ENCODE results near the gene GYG1. TPM values are rescaled to one million over a fixed set of nuclear protein-coding genes. Genes with fewer than 3 reads are reported as not detected.

GYG1 gene
- total RNA-seq, 1 experiment from 2014 or later = 18.9 TPM

- H3K4me2 ChIP-seq (ENCODE audit: low read depth, low read length, poor library complexity, severe bottlenecking) = no peak overlapping the region
- H3K27ac ChIP-seq (ENCODE audit: low read length) = no peak overlapping the region
- H3K4me3 ChIP-seq (ENCODE audit: low read length) = no peak overlapping the region
- peaks cover 4% of the 10 kb centered on the region; the same call in 1 of the 2 replicates for H3K36me3 ChIP-seq (ENCODE audit: insufficient read depth, low read length)
- no peaks in the 10 kb centered on the region for H3K79me2 ChIP-seq (ENCODE audit: low read length)
- H3K9me3 ChIP-seq (ENCODE audit: low read length) = no peaks in the 10 kb centered on the region
- no peak for DNase-seq
- H4K20me1 ChIP-seq (ENCODE audit: insufficient read depth, low read depth, low read length) = peaks cover 4% of the 10 kb centered on the region
- H3K9me2 ChIP-seq (replicated peaks; ENCODE audit: insufficient read depth, low read length) = no peaks in the 10 kb centered on the region
- no peak overlapping the region for H2AFZ ChIP-seq (ENCODE audit: low read length)
- H3K9ac ChIP-seq (ENCODE audit: low read length) = no peak overlapping the region
- no peaks in the 10 kb centered on the region for H3K27me3 ChIP-seq (ENCODE audit: low read length)
- H3K4me1 ChIP-seq (ENCODE audit: low read length) = peaks cover 20% of the 10 kb centered on the region
These were observed 13.3 kb downstream of the GYG1 start for GRCh38 chr3:149004622-149005021.

DNA sequence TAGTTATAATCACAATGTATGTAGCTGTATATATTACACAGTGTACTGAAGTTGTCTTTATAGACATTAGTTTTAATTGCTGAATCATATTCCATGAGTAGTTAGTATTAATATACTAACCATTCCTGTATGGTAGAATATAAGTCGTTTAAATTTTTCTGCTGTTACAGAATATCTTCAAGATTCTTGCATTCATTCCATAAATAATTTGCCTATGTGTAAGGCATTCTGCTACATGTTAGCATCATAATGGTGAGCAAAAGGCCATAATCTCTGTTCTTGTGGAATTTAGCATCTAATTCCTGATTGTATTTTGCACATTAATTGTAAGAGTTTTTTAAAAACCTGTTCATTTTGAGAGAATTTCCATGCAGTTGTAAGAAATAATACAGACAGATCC lies 14.1 kb downstream of the GYG1 start:
- no peak overlapping the region for H3K4me2 ChIP-seq (ENCODE audit: low read depth, low read length, poor library complexity, severe bottlenecking)
- H3K9me3 ChIP-seq (ENCODE audit: low read length) = no peaks in the 10 kb centered on the region
- H3K4me1 ChIP-seq (ENCODE audit: low read length) = peaks cover 20% of the 10 kb centered on the region
- no peak overlapping the region for H3K27ac ChIP-seq (ENCODE audit: low read length)
- no peaks in the 10 kb centered on the region for H3K79me2 ChIP-seq (ENCODE audit: low read length)
- DNase-seq = no peak
- H4K20me1 ChIP-seq (ENCODE audit: insufficient read depth, low read depth, low read length) = peaks cover 4% of the 10 kb centered on the region
- H3K9ac ChIP-seq (ENCODE audit: low read length) = no peak overlapping the region
- no peaks in the 10 kb centered on the region for H3K9me2 ChIP-seq (replicated peaks; ENCODE audit: insufficient read depth, low read length)
- H3K36me3 ChIP-seq (ENCODE audit: insufficient read depth, low read length) = peaks cover 3% of the 10 kb centered on the region; the same call in 1 of the 2 replicates
- H2AFZ ChIP-seq (ENCODE audit: low read length) = no peak overlapping the region
- no peak overlapping the region for H3K4me3 ChIP-seq (ENCODE audit: low read length)
- no peaks in the 10 kb centered on the region for H3K27me3 ChIP-seq (ENCODE audit: low read length)

- H2AFZ ChIP-seq (ENCODE audit: low read length) = no peak overlapping the region
- no peak for DNase-seq
- H3K4me3 ChIP-seq (ENCODE audit: low read length) = no peak overlapping the region
- no peak overlapping the region for H3K27ac ChIP-seq (ENCODE audit: low read length)
- no peak overlapping the region for H3K9ac ChIP-seq (ENCODE audit: low read length)
- no peaks in the 10 kb centered on the region for H3K36me3 ChIP-seq (ENCODE audit: insufficient read depth, low read length)
- no peak overlapping the region for H3K4me2 ChIP-seq (ENCODE audit: low read depth, low read length, poor library complexity, severe bottlenecking)
- H3K79me2 ChIP-seq (ENCODE audit: low read length) = no peaks in the 10 kb centered on the region
- H3K9me2 ChIP-seq (replicated peaks; ENCODE audit: insufficient read depth, low read length) = no peaks in the 10 kb centered on the region
- H3K9me3 ChIP-seq (ENCODE audit: low read length) = no peaks in the 10 kb centered on the region
- peaks cover 4% of the 10 kb centered on the region for H4K20me1 ChIP-seq (ENCODE audit: insufficient read depth, low read depth, low read length)
- peaks cover 20% of the 10 kb centered on the region for H3K4me1 ChIP-seq (ENCODE audit: low read length)
- no peaks in the 10 kb centered on the region for H3K27me3 ChIP-seq (ENCODE audit: low read length)
These were observed 16.4 kb downstream of the GYG1 start for GRCh38 chr3:149007567-149008257.

DNA sequence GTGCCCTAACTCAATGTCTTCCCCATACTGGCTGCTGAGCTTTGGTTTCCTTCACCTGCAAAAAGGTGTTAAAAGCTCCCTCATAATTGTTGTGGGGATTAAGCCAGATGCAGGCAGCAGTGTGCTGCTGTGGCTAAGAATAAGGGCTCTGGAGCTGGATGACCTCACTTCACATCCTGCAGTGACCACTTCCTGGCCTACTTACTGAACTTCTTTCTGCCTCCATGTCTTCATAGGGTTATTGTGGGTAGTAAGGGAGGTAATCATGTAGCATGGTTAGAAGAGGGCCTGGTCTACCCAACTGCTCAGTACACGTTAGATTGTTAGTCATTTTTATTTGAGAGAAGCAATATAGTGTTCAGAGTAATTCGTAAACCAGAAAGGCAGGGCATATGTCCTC lies 18.4 kb downstream of the GYG1 start:
- H3K4me2 ChIP-seq (ENCODE audit: low read depth, low read length, poor library complexity, severe bottlenecking) = no peak overlapping the region
- H3K27ac ChIP-seq (ENCODE audit: low read length) = no peak overlapping the region
- H3K36me3 ChIP-seq (ENCODE audit: insufficient read depth, low read length) = no peaks in the 10 kb centered on the region

DNA sequence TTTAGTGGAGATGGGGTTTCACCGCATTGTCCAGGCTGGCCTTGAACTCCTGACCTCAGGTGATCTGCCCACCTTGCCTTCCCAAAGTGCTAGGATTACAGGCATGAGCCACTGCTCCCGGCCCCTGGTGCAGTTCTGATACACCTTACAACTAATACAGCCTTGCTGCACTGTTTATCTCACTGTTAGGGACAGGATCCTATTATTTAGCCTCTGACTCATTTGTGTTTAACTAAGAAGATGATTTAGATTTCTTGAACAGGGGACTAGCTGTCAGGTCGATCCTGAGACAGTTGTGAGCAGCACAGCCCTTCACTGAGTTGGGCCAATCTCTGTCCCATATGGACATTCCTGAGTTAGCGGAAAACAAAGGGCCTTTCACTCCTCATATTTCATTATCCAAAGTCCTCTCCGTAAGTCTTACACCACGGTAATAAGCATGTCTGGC lies 19.2 kb downstream of the GYG1 start:
- Histone ChIP-seq H3K4me3 (ENCODE audit: low read length) (no peak overlapping the region), H3K9me2 (replicated peaks; ENCODE audit: insufficient read depth, low read length) (no peaks in the 10 kb centered on the region), H2AFZ (ENCODE audit: low read length) (no peak overlapping the region), H3K27me3 (ENCODE audit: low read length) (no peaks in the 10 kb centered on the region), H3K79me2 (ENCODE audit: low read length) (no peaks in the 10 kb centered on the region), H4K20me1 (ENCODE audit: insufficient read depth, low read depth, low read length) (no peaks in the 10 kb centered on the region), H3K9ac (ENCODE audit: low read length) (no peak overlapping the region), H3K27ac (ENCODE audit: low read length) (no peak overlapping the region), H3K4me1 (ENCODE audit: low read length) (peaks cover 3% of the 10 kb centered on the region; the same call in 1 of the 2 replicates), H3K4me2 (ENCODE audit: low read depth, low read length, poor library complexity, severe bottlenecking) (no peak overlapping the region), H3K9me3 (ENCODE audit: low read length) (no peaks in the 10 kb centered on the region), H3K36me3 (ENCODE audit: insufficient read depth, low read length) (no peaks in the 10 kb centered on the region)
- no peak for DNase-seq

More for the DNA sequence above, 18.4 kb downstream of the GYG1 start:
- Histone ChIP-seq H3K27me3 (ENCODE audit: low read length) (no peaks in the 10 kb centered on the region), H3K9me3 (ENCODE audit: low read length) (no peaks in the 10 kb centered on the region), H3K9ac (ENCODE audit: low read length) (no peak overlapping the region), H4K20me1 (ENCODE audit: insufficient read depth, low read depth, low read length) (no peaks in the 10 kb centered on the region), H3K4me1 (ENCODE audit: low read length) (peaks cover 4% of the 10 kb centered on the region), H3K4me3 (ENCODE audit: low read length) (no peak overlapping the region), H3K9me2 (replicated peaks; ENCODE audit: insufficient read depth, low read length) (no peaks in the 10 kb centered on the region), H3K79me2 (ENCODE audit: low read length) (no peaks in the 10 kb centered on the region), H2AFZ (ENCODE audit: low read length) (no peak overlapping the region)
- DNase-seq = no peak

- H3K79me2 ChIP-seq (ENCODE audit: low read length) = no peaks in the 10 kb centered on the region
- H3K4me1 ChIP-seq (ENCODE audit: low read length) = peaks cover 3% of the 10 kb centered on the region; the same call in 1 of the 2 replicates
- no peak overlapping the region for H3K27ac ChIP-seq (ENCODE audit: low read length)
- no peak overlapping the region for H3K4me2 ChIP-seq (ENCODE audit: low read depth, low read length, poor library complexity, severe bottlenecking)
- no peak overlapping the region for H2AFZ ChIP-seq (ENCODE audit: low read length)
- H3K4me3 ChIP-seq (ENCODE audit: low read length) = no peak overlapping the region
- no peaks in the 10 kb centered on the region for H3K9me3 ChIP-seq (ENCODE audit: low read length)
- no peak overlapping the region for H3K9ac ChIP-seq (ENCODE audit: low read length)
- no peaks in the 10 kb centered on the region for H3K36me3 ChIP-seq (ENCODE audit: insufficient read depth, low read length)
- H3K27me3 ChIP-seq (ENCODE audit: low read length) = no peaks in the 10 kb centered on the region
- DNase-seq = no peak
- no peaks in the 10 kb centered on the region for H4K20me1 ChIP-seq (ENCODE audit: insufficient read depth, low read depth, low read length)
- no peaks in the 10 kb centered on the region for H3K9me2 ChIP-seq (replicated peaks; ENCODE audit: insufficient read depth, low read length)
These were observed 19.6 kb downstream of the GYG1 start for GRCh38 chr3:149010966-149011365.

DNA sequence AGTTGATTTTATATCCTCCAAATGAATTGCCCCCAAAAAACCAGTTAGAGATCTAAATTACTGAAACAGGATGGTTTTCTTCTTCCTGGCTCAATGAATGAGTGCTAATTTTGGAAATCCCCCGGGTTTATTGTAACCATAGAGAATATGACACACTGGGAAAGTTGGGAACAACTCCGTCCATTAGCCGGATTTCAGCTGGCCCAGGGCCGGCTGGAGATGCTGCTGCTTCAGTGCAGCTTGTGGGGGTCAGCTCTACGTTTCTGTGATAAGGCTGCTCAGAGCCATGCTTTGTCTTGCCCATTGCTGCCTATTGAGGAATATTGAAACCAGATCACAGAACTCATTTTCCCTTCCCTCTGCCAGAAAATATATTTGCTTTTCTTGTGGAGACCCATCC lies 20.3 kb downstream of the GYG1 start:
- Histone ChIP-seq H3K36me3 (ENCODE audit: insufficient read depth, low read length) (no peaks in the 10 kb centered on the region), H3K4me3 (ENCODE audit: low read length) (no peak overlapping the region), H4K20me1 (ENCODE audit: insufficient read depth, low read depth, low read length) (no peaks in the 10 kb centered on the region), H3K9me2 (replicated peaks; ENCODE audit: insufficient read depth, low read length) (no peaks in the 10 kb centered on the region), H3K4me1 (ENCODE audit: low read length) (peaks cover 1% of the 10 kb centered on the region; the same call in 1 of the 2 replicates), H3K9me3 (ENCODE audit: low read length) (no peaks in the 10 kb centered on the region), H3K27me3 (ENCODE audit: low read length) (no peaks in the 10 kb centered on the region), H2AFZ (ENCODE audit: low read length) (no peak overlapping the region), H3K79me2 (ENCODE audit: low read length) (no peaks in the 10 kb centered on the region), H3K27ac (ENCODE audit: low read length) (no peak overlapping the region), H3K4me2 (ENCODE audit: low read depth, low read length, poor library complexity, severe bottlenecking) (no peak overlapping the region), H3K9ac (ENCODE audit: low read length) (no peak overlapping the region)
- DNase-seq = no peak

DNA sequence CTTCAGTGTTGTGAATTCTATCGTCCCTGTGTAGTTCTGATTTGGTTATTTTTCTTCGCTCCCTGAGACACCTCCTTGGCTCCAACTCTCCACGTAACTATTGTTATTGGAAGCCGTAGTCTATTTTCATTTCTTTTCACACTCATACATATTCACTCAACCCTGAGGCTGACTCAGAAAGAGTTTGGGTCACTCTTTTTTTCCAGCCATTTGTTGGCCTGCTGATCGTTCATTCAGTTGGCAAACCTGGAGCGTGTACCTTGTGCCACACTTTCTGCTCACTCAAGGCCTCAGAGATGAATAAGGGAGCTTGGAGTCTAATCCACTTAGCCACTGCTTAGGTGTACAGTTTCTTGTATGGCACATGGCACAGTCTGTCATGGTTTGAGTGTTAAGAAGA lies 22.4 kb downstream of the GYG1 start:
- H2AFZ ChIP-seq (ENCODE audit: low read length) = no peak overlapping the region
- no peak overlapping the region for H3K4me3 ChIP-seq (ENCODE audit: low read length)
- no peaks in the 10 kb centered on the region for H3K4me1 ChIP-seq (ENCODE audit: low read length)
- H3K9ac ChIP-seq (ENCODE audit: low read length) = no peak overlapping the region
- no peak overlapping the region for H3K4me2 ChIP-seq (ENCODE audit: low read depth, low read length, poor library complexity, severe bottlenecking)
- H3K79me2 ChIP-seq (ENCODE audit: low read length) = no peaks in the 10 kb centered on the region
- no peak for DNase-seq
- no peaks in the 10 kb centered on the region for H3K9me3 ChIP-seq (ENCODE audit: low read length)
- H3K27ac ChIP-seq (ENCODE audit: low read length) = no peak overlapping the region
- H3K36me3 ChIP-seq (ENCODE audit: insufficient read depth, low read length) = no peaks in the 10 kb centered on the region
- H3K9me2 ChIP-seq (replicated peaks; ENCODE audit: insufficient read depth, low read length) = no peaks in the 10 kb centered on the region
- H3K27me3 ChIP-seq (ENCODE audit: low read length) = no peaks in the 10 kb centered on the region
- no peaks in the 10 kb centered on the region for H4K20me1 ChIP-seq (ENCODE audit: insufficient read depth, low read depth, low read length)

All from Karpas-422 (cell line).